ENCODE data around the gene ABHD17C. TPM values are rescaled to one million over a fixed set of nuclear protein-coding genes. Genes with fewer than 3 reads are reported as not detected.

The ABHD17C gene
- total RNA-seq, 4 donors from 2014 or later = 7.3 to 9.5 (median 8.4) TPM

DNA sequence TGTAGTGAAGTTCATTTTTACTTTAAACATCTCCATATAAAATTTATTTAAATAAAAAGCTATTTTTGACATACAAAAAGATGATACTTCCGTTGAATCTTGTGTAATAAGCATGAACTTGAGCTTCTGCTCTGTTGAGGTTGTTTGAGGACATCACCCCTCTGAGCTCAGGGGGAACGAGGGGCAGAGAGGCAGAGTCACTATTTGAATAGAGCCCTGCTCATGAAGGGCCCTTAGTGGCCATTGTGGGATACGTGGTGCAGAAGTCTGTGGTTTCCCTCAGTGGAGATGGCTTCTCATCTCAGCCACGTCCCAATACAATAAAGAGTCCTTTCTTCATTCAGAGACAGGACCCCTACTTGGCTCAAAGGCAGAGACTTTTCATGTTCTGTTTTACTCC, 94.7 kb downstream of the ABHD17C start:
- 58 to 70% methylated on average over 4 of the region's 4 CpGs for WGBS, 2 donors
- intact Hi-C loops (cut with DNase I) = no loop called here
- no peaks in the 10 kb centered on the region for H3K36me3 ChIP-seq
- no peak overlapping the region for H3K27ac ChIP-seq
- H3K27me3 ChIP-seq = no peaks in the 10 kb centered on the region
- H3K4me1 ChIP-seq = no peaks in the 10 kb centered on the region
- no peak overlapping the region for H3K4me3 ChIP-seq (replicated peaks in 1 of 3)
- no peaks in the 10 kb centered on the region for H3K9me3 ChIP-seq
- no peak for DNase-seq
- no peak for TF ChIP-seq POLR2A (IDR thresholded peaks at IDR 0.05)
- TF ChIP-seq, protein P1, sequence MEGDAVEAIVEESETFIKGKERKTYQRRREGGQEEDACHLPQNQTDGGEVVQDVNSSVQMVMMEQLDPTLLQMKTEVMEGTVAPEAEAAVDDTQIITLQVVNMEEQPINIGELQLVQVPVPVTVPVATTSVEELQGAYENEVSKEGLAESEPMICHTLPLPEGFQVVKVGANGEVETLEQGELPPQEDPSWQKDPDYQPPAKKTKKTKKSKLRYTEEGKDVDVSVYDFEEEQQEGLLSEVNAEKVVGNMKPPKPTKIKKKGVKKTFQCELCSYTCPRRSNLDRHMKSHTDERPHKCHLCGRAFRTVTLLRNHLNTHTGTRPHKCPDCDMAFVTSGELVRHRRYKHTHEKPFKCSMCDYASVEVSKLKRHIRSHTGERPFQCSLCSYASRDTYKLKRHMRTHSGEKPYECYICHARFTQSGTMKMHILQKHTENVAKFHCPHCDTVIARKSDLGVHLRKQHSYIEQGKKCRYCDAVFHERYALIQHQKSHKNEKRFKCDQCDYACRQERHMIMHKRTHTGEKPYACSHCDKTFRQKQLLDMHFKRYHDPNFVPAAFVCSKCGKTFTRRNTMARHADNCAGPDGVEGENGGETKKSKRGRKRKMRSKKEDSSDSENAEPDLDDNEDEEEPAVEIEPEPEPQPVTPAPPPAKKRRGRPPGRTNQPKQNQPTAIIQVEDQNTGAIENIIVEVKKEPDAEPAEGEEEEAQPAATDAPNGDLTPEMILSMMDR (IDR thresholded peaks at IDR 0.05) = no peak

DNA sequence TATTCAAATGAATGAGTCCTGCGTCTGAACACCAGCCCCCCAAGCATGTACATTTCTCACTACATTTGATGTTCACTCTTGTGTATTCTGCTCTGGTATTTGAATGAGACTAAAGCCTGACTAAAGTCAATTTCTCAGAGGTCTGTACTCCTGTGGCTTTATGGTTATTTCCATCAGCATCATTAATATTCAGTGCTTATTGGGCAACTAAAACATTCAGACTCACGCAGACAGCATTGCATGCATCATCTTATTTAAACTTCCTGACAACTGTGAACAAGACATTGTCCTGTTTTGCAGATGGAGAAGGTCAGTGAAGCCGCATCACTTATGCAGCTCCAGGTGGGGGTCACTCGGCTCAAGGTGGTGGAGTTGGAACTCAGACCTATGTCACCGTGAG, 95.1 kb downstream of the ABHD17C start:
- H3K4me1 ChIP-seq = no peaks in the 10 kb centered on the region

DNA sequence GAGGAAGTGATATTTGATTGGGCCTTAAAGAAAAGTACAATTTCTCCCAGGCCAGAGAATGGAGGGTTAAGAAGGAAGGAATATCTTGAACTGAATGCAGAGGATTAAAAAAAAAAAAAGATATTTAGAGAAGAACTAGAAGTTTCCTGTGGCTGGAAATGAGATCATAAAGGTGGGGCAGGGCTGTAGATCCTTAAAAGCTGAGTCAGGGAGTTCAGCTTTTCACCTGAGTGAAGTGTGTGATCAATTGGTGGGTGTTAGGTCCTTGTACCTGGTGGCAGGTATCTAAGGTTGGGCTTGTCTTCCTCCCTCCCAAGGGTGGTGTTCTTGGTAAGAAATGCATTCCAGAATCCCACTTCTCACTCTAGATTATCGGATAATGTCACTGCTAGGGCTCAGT, 95.9 kb downstream of the ABHD17C start:
- Histone ChIP-seq H3K9me3 (no peaks in the 10 kb centered on the region), H3K4me1 (no peaks in the 10 kb centered on the region), H3K4me3 (replicated peaks in 1 of 3) (no peak overlapping the region), H3K36me3 (no peaks in the 10 kb centered on the region), H3K27me3 (no peaks in the 10 kb centered on the region), H3K27ac (no peak overlapping the region)
- DNase-seq = no peak
- WGBS, 2 donors = 88 to 89% methylated on average over 1 of the region's 1 CpG
- intact Hi-C loops (cut with DNase I) = no loop called here
- no peak for TF ChIP-seq POLR2A (IDR thresholded peaks at IDR 0.05)
- TF ChIP-seq, protein P1 (IDR thresholded peaks at IDR 0.05) = no peak

More for the DNA sequence above, 95.1 kb downstream of the ABHD17C start:
- no peaks in the 10 kb centered on the region for H3K9me3 ChIP-seq
- intact Hi-C loops (cut with DNase I) = no loop called here
- DNase-seq = no peak
- WGBS, 2 donors = 89 to 91% methylated on average over 5 of the region's 5 CpGs
- H3K4me3 ChIP-seq (replicated peaks in 1 of 3) = no peak overlapping the region
- H3K36me3 ChIP-seq = no peaks in the 10 kb centered on the region
- no peaks in the 10 kb centered on the region for H3K27me3 ChIP-seq
- H3K27ac ChIP-seq = no peak overlapping the region
- no peak for TF ChIP-seq POLR2A (IDR thresholded peaks at IDR 0.05)
- TF ChIP-seq, protein P1 (IDR thresholded peaks at IDR 0.05) = no peak

DNA sequence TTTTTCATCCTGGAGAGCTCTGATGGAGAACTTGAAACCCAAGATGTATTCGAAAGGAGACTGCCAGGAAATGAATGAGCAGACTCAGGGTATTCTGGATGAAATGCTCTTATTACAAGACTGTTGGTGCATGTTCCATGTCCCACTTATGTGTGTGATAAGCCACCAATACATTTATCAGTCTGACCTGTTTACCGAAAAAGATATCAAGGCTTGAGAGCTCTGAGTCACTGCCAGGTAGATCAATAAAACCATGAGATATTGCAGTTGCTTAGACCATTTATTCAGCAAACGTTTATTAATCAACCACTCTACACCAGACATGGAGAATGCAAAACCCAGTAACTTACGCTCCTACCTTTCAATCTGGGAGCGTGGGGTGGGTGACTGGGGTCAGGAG, 101.3 kb downstream of the ABHD17C start:
- H3K4me3 ChIP-seq (replicated peaks in 1 of 3) = no peak overlapping the region
- no peaks in the 10 kb centered on the region for H3K27me3 ChIP-seq
- intact Hi-C loops (cut with DNase I) = no loop called here
- no peaks in the 10 kb centered on the region for H3K36me3 ChIP-seq
- H3K9me3 ChIP-seq = no peaks in the 10 kb centered on the region
- no peak for DNase-seq
- H3K27ac ChIP-seq = no peak overlapping the region
- 83% methylated on average over 5 of the region's 5 CpGs for WGBS, 2 donors
- no peaks in the 10 kb centered on the region for H3K4me1 ChIP-seq
- no peak for TF ChIP-seq POLR2A (IDR thresholded peaks at IDR 0.05)
- TF ChIP-seq, protein P1 (IDR thresholded peaks at IDR 0.05) = no peak

DNA sequence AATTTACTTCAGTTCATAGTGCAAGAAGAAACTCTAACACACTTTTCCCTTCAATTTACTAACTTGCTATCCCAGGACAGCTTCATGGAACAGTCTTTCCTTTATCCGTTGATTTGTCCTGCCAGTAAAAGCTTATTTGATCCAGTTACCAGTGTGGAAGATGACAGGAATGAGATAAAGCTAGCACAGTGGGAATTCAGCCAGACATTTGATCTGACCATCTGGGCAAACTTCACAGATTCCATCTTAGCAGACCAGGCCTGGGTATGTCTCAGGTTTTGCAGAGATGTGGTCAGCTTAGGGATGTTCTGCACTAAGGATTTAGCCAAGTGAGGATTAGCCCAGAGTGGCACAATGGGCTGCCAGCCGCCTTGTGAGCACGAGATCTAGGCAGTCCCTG, 103.8 kb downstream of the ABHD17C start:
- TF ChIP-seq, protein P1 (IDR thresholded peaks at IDR 0.05) = no peak
- no peak for TF ChIP-seq POLR2A (IDR thresholded peaks at IDR 0.05)
- no peak overlapping the region for H3K27ac ChIP-seq
- 78 to 95% methylated on average over 3 of the region's 3 CpGs for WGBS, 2 donors
- no peaks in the 10 kb centered on the region for H3K27me3 ChIP-seq
- H3K9me3 ChIP-seq = no peaks in the 10 kb centered on the region
- H3K4me3 ChIP-seq (replicated peaks in 1 of 3) = no peak overlapping the region
- no peaks in the 10 kb centered on the region for H3K4me1 ChIP-seq
- DNase-seq = no peak
- intact Hi-C loops (cut with DNase I) = no loop called here
- H3K36me3 ChIP-seq = no peaks in the 10 kb centered on the region

Measured in thyroid gland (tissue), 4 donors.